ENCODE data around the gene HOXC9.
A peak's percentile ranks its signal among the peaks of the same experiment; 100 is the strongest.

The HOXC9 gene

DNA sequence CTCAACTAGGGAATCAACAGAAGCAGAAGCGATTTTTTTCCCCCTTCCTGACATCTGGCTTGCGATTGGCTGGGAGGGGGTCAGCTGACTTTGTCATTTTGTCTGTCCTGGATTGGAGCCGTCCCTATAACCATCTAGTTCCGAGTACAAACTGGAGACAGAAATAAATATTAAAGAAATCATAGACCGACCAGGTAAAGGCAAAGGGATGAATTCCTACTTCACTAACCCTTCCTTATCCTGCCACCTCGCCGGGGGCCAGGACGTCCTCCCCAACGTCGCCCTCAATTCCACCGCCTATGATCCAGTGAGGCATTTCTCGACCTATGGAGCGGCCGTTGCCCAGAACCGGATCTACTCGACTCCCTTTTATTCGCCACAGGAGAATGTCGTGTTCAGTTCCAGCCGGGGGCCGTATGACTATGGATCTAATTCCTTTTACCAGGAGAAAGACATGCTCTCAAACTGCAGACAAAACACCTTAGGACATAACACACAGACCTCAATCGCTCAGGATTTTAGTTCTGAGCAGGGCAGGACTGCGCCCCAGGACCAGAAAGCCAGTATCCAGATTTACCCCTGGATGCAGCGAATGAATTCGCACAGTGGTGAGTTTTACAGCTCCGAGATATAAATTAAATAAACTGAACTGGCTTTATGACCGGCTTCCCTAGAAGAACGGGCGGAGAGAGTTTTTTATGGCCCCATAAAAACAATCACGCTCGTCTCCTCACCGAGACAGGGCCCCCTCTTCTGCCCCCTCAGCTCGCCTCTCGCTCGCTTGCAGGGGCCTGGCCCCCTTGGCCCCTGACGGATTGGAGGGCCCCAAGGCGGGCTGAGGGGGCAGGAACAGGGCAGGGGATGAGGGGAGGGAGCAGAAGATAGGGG, 28.6 kb downstream of the HOXC9 start, which contains the start of gene HOXC6:
HOXC6 (plus strand) TSS at position 127 of the 888 bp plus-strand sequence; CDS start at position 209, 82 bp downstream.
- DNase-seq, result no peak

DNA sequence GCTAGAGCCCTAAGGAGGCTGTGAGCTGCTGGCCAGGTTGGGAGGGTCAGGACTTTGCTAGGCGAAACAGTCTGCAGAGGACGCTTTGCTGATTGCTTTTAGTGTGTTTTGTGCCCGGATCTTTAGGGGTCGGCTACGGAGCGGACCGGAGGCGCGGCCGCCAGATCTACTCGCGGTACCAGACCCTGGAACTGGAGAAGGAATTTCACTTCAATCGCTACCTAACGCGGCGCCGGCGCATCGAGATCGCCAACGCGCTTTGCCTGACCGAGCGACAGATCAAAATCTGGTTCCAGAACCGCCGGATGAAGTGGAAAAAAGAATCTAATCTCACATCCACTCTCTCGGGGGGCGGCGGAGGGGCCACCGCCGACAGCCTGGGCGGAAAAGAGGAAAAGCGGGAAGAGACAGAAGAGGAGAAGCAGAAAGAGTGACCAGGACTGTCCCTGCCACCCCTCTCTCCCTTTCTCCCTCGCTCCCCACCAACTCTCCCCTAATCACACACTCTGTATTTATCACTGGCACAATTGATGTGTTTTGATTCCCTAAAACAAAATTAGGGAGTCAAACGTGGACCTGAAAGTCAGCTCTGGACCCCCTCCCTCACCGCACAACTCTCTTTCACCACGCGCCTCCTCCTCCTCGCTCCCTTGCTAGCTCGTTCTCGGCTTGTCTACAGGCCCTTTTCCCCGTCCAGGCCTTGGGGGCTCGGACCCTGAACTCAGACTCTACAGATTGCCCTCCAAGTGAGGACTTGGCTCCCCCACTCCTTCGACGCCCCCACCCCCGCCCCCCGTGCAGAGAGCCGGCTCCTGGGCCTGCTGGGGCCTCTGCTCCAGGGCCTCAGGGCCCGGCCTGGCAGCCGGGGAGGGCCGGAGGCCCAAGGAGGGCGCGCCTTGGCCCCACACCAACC, 29.8 kb downstream of the HOXC9 start:
- no peak for DNase-seq

DNA sequence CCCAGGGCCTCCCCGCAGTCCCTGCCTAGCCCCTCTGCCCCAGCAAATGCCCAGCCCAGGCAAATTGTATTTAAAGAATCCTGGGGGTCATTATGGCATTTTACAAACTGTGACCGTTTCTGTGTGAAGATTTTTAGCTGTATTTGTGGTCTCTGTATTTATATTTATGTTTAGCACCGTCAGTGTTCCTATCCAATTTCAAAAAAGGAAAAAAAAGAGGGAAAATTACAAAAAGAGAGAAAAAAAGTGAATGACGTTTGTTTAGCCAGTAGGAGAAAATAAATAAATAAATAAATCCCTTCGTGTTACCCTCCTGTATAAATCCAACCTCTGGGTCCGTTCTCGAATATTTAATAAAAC, 30.5 kb downstream of the HOXC9 start:
- DNase-seq, result no peak

DNA sequence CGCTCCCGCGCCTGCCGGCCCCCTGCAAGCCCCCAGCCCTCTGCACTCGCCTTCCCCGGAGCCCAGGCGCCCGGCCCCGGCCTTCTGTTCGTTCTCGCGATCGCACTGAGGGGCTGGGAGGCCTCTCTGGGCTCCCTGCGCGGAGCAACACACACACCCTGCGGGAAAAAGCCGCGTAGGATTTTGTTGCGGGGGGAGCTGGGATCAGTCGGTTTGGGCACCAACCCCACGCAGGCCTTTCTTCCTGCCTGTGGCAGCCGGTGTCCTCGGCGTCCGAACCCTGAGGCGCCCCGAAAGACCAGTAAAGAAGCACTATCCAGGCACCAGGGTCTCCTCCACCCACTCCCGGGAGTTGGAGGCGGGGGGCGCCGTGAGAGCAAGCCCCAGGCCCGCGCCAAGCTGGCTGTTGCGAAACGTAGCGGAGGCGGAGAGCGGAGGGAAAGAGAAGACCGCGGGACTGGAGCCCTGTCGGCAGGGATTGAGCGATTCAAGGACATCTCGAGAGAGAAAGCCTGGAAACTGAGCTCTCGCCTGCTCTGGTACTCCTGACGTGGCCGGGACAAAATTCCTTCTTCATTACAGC, 31.0 kb downstream of the HOXC9 start:
- DNase-seq, result no peak

DNA sequence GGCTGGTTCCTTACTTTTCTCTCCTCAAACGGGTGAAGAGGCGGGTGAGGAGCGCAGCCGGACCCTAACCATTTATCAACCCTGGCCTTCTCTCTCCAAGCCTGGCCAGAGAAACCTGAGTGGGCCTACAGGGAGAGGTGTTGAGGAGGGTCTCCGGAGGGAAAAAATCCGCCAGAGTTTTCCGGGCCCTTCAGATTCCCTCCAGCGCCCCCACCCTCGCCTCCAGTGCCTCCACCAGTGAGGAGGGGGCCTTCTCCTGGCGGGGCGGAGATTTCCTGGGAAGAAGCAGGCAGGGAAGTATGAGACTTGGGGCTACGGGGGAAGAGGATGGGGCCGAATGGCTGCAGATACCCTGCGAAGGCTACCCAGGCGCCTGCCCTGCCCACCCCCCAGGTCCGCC, 31.5 kb downstream of the HOXC9 start:
- no peak for DNase-seq

DNA sequence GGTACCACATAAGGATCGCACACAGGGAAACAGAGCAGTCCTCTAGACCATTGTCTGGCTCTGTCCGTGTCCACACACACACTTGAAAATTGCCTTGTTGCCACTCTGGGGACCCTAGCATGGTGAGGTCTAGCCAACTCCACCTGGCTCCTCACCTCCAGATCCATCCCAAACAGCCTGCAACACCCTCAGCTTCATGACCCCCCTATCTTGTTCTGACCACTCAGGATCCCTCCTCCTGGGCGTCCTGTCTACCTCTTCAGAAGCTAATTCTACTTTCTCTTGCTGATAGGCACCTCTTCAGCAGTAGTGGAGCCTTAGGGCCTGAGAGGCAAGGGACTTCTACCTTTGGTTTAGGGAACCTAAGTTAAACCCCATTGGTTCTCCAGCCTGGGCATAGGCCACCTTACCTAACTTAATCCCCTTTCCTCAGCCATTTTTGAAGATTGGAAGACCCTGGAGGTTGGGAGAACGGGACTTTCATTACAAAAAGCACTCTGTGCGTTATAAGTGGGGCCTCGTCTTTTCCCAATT, 32.2 kb downstream of the HOXC9 start:
- DNase-seq, result no peak

DNA sequence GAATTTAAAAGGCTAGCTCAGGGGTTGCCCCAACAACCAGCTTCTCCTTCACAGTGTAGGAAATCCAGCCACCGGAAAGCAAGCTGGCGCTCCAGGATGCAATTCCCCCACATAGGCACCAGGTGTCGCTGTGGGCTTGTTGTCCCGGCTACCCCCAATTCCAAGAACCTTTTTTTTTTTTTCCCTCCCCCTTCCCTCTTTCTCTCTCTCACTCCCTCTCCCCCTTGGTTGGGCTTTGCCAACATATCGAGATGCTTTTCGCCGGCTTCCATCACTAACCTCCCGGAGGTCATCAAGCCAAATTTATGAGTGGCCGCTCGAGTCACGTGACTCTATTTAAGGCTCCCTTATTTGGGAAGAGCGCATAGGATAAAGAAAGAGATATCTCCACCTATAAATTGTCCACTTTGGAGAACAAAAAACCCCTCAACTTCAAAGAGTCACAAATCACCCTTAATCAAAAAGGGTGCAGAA, 32.7 kb downstream of the HOXC9 start, which contains the start of gene HOXC5:
HOXC5 (plus strand) TSS at position 424 of the 474 bp plus-strand sequence. CDS start 73 bp downstream, outside the sequence.
- peak; percentile 86 for DNase-seq

DNA sequence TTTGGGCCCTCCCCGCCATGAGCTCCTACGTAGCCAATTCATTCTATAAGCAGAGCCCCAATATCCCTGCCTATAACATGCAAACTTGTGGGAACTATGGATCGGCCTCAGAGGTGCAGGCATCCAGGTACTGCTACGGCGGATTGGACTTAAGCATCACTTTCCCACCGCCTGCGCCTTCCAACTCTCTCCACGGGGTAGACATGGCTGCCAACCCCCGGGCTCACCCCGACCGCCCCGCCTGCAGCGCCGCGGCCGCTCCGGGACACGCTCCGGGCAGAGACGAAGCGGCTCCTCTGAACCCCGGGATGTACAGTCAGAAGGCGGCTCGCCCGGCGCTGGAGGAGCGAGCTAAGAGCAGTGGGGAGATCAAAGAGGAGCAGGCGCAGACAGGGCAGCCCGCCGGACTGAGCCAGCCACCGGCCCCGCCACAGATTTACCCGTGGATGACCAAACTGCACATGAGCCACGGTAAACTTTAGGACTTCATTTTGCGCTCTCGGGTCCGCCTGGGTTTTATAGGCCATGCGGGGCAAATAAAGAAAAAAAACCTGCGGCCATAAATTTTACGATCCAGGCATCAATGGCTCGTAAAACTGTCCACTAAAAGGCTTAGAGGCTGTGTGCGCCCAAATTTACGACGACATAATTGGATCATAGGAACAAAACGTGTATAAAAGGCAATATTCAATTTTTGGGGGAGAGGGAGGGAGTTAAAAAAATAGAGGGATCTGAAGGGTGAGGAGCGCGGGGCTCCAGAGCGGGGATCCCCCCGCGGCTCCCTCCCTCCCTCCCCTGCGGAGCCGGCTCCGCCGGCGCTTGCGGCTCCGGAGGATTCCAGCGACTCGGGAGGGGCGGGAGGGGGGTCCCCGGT, 33.4 kb downstream of the HOXC9 start:
- DNase-seq, result no peak

DNA sequence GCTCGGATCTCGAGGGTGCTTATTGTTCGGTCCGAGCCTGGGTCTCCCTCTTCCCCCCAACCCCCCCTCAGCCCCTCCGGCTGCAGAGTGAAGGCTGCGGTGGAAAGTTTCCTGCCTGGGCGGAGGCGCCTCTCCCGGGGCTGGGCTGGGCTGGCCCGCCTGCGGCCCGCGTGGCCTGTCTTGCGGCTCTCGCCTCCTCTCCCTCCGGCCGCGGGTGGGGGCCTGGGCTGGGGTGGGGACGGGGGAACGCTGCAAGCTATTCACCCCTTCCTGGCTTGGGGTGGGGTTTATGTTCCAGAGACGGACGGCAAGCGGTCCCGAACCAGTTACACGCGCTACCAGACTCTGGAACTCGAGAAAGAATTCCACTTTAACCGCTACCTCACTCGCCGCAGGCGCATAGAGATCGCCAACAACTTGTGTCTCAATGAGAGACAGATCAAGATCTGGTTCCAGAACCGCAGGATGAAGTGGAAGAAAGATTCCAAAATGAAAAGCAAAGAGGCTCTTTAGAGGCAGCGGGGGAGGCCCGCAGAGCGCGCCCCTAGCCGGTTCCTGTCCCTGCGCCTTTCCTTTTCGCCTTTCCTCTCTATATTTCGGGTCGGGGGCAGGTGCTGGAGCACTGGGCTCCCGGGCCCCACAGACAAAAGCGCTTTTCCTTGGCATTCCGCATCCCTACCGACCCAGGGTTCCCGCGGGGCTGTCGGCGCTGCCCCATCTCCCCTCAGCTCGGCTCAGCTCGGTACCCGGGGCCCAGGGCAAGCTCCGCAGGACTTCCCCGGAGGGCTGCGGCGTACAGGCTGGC, 34.2 kb downstream of the HOXC9 start:
- DNase-seq, result no peak

DNA sequence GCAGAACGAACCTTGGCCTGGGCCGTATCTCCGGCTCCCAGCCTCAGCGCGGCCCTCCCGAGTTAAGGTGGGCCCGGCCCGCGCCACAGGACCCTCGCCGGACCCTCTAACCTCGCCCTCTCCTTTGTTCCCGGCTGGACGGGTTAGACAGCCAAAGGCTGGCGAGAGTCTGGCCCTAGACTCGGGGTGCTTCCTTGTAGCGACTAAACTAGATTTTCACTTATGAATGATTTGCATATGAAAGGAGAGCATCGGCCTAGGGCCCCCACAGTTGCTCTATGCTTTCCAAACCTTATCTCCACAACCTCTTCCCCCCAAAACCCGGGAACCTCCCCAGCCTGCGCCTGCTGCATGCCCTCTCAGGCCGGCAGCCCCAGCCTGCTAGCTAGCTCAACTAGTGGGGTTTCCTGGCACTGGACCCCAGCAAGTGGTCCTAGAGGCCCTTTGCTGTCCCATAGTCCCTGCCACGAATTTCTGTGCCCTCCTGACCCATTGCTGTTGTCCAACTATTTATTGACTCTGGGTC, 34.9 kb downstream of the HOXC9 start:
- DNase-seq, result no peak

DNA sequence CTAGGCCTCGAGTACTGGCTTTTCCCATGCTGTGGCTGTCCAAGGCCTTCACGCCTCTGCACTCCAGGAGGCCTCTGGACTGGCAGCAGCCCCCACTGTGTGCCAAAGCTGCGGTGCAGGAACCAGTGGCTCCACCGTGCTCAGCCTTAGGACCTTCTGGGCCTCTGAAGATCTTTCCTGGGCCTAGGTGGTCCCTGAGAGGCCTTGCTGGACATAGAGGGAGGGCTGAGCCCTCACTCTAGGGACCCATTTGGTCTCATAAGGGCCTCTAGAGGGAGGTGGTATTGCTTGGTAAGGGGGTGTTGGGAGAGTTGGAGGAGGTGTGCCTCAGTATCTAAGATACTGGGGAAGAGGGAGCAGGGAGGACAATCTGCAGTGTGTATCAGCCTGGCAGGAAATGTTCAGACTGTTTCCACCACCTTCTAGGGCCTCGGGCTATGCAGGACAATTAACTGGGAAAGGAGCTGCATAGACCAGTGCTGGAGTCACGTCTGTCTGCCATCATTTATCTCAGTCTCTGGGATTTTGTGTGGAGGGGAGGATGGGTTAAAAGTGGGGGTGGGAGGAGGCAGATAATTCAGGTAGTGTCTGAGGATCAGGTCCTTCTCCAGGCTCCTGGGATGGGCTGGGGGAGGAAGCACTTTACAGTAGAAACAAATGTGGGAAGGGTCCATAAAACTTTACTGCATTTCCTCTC, 35.8 kb downstream of the HOXC9 start:
- DNase-seq, result no peak

DNA sequence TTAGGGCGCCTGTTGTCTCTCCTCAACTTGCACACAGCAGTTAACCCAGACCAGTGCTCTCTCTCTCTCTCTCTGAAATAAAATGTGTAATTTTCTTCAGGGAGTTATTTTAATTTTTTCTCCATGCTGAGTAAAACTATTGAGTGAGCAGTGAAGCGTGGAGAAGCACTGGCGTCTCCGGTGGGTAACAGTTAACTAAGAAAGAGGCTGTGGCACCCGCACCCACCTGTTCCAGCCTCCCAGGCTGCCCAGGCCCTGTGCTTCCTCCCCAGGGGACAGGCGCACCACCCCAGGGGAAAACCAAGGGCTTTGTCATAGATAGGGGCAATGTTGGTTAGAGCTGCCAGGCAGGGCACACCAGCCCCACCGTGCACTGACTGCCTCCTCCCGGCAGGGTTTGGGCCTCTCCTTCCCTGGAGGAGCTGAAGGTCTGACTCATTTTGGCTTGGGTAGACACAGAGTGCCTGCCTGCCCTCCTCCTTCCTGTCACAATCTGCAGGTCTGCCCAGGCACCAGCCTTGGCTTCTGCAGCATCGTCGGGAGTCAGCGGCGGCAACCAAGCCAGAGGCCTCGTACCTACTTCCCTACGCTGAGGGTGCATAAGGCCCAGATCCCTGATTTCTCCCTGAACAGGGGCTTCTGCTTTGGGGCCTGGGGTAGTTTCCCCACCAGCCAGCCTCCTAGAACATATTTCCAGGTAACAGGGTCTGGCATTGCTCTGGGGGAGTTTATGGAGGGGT, 36.8 kb downstream of the HOXC9 start:
- no peak for DNase-seq

DNA sequence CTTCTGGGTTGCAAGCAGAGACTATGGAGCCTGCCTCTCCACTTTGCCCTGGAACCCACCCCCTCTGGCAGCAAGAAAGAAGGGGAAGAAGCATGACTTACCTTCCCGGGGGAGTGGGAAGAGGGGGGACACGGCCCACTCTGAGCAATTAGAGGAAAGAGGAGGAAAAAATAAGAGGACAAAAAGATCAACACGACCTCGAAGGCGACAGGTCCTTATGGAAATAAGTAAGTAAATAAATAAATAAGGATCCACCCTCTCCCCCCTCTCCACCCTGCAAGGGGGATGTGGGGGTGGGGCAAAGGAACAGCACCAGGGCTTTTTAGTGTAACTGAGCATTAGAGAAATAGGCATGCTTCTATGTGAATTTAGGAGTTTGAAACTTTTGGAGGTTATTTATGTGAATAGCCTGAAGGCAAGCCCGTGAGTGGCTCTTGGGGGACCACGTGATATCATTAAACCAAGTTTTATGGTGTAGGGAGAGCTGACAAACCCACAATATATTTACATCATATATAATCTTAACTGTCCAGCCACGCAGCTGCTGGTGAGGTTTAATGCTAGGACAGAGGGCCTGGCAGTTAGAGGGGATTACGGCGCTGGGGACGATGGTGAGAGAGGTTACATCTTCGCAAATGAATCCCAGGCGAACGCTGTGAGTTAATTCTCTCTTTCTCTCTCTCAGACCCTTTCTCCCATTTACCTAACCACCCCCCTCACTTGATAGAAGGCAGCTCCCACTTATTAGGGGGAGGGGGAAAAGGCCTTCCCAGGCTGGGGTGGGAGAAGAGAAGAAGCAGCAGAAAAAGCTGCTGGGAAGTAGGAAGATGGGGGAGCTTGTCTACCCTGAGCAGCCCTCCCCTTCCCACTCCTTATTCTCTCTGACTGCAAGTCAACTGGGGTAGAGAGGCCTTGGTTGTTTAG, 37.7 kb downstream of the HOXC9 start:
- no peak for DNase-seq

DNA sequence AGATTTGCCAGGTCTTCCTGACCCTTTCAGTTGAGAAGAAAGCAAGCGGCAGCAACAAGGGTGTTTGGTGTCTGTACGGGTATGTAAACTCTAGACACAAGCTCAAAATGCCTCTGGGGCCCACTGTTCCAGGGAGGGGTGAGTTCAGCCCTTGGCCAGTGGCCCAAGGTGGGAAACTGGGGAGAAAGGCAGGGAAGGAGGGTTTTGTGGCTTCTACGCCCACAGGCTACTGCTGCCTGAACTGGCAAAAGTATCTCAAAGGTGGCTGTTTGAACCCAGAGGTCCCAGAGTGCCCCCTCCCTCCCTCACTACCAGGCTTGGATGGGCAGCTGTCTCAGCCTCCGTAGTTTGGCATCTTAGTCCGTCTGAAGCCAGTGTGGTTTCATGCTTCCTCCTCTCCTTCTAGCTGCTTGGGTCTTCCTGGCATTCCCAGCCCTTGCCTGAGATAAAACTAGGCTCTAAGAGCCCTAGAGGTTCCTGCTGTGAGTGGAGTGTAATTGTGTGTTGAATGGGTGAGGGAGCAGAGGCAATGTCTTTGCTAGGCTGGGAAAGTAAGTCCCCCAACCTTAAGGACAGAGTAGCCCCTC, 38.4 kb downstream of the HOXC9 start:
- DNase-seq, result no peak

DNA sequence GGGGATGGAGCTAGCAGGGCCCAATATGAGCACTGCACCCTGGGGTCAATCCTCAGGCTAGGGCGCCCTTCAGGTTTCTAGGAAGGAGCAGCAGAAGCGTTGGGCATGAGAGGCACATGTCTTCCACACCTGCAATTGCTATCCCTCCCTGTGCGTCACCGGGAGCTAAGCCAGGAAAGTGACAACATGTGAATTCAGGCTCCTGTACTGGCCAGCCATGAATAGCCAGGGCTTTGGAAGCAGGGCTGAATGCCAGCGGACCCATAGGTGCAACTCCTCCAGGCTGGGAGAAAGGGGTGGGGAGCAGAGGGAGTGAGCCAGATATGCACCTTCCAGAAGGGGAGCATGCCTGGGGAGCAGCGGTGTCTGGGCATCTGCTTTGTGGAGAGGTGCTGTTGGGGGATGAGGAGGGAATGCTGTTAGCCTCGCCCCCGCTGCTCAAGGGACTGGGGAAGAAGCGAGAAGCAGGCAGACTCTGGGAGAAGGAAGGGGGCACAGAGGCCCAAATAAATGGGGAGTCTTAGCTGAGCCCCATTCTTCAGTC, 39.0 kb downstream of the HOXC9 start:
- no peak for DNase-seq

DNA sequence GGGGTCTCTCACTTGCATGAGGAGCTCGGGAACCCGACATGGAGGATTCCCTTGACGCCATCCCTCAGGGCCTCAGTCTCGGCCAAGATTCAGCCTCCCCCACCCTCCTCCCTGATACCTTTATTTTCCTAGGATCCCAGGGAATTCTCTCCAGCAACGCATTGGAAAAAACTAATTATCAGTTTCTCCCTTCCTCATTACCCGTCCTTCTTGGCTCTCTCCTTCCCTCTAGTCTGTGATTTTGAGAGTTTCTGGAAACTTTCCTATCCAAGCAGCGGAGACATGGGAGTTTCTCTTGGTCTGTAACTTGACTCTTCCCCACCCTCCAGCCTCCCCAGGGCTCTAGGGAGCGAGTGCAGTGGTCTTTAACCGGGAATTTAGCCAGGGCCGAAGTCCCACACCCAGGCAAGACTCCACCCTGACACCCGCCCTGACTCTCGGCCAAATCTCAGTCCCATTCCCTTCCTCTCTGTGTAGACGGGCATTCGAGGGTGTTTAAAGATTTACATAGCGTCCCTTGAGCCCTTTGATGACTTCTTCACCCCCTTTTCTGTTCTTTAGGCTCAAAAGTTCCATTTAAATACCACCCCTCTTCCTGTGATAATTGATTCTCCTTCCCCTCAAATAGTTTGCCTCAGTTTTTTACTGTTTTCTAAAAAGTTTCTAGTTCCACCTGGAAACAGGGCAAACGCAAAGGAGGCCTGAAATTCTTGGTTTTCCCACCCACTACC, 39.6 kb downstream of the HOXC9 start:
- no peak for DNase-seq

DNA sequence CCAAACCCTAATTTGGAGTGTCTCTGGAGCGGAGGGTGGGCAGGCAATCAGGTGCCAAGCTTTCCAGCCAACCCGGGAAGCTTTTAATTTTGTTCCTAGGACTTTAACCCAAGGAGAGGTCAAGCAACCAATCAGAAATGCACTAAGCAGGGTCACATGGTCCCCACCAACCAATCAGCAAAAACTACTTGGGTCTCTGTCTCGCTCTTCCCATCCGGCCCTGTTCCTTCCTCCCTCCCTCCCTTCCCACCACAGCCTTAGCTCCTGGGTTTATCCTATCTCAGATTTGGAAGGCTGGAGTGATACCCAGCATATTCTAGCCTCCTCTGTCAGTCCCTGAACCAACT, 40.2 kb downstream of the HOXC9 start:
- no peak for DNase-seq

Data from activated CD8-positive, alpha-beta memory T cell treated with anti-CD3 and anti-CD28 coated beads, Interleukin-2, amount 50 U/mL, for 48 hours (primary cell).